GM08714 (cell line): Measurements from ENCODE around the gene DUS1L.

ENCODE experiments used
- H3K4me3 ChIP-seq: fragments of 200-500 bp; sonication (Bioruptor generic); 2 replicates; pipeline ENCODE4 v1.5.1; 2014; ENCODE audit warnings: mild to moderate bottlenecking, low read length, inconsistent platforms
- ZNF274 ChIP-seq: IDR thresholded peaks from 2 replicates; pipeline ENCODE4 v1.6.1; 2012; ENCODE audit warnings: mild to moderate bottlenecking, low read depth, low read length

DUS1L gene

GRCh38 chr17:82016061-82016874 lies 49.3 kb downstream of the DUS1L start:
- no peak overlapping the region for H3K4me3 ChIP-seq
- TF ChIP-seq ZNF274: no peak

- no peak overlapping the region for H3K4me3 ChIP-seq
- TF ChIP-seq ZNF274: no peak
These were observed 50.2 kb downstream of the DUS1L start for GRCh38 chr17:82015311-82015971.

GRCh38 chr17:82014971-82015310 lies 50.7 kb downstream of the DUS1L start:
- H3K4me3 ChIP-seq: no peak overlapping the region
- TF ChIP-seq ZNF274: no peak

- TF ChIP-seq ZNF274: no peak
- no peak overlapping the region for H3K4me3 ChIP-seq
These were observed 51.2 kb downstream of the DUS1L start for GRCh38 chr17:82014432-82014831.

GRCh38 chr17:82013772-82014321 lies 51.8 kb downstream of the DUS1L start:
- TF ChIP-seq ZNF274: no peak
- no peak overlapping the region for H3K4me3 ChIP-seq

- H3K4me3 ChIP-seq: no peak overlapping the region
- no peak for TF ChIP-seq ZNF274
These were observed 52.3 kb downstream of the DUS1L start for GRCh38 chr17:82013341-82013740.

GRCh38 chr17:82012640-82013295 lies 52.8 kb downstream of the DUS1L start:
- no peak for TF ChIP-seq ZNF274
- H3K4me3 ChIP-seq: no peak overlapping the region

GRCh38 chr17:82012261-82012639 lies 53.4 kb downstream of the DUS1L start:
- no peak for TF ChIP-seq ZNF274
- no peak overlapping the region for H3K4me3 ChIP-seq

GRCh38 chr17:82011617-82012187 lies 53.9 kb downstream of the DUS1L start:
- TF ChIP-seq ZNF274: no peak
- no peak overlapping the region for H3K4me3 ChIP-seq

GRCh38 chr17:82010575-82011525 lies 54.8 kb downstream of the DUS1L start:
- no peak for TF ChIP-seq ZNF274

GRCh38 chr17:82009413-82009812 lies 56.2 kb downstream of the DUS1L start:
- no peak overlapping the region for H3K4me3 ChIP-seq
- no peak for TF ChIP-seq ZNF274

More at GRCh38 chr17:82010575-82011525, 54.8 kb downstream of the DUS1L start:
- no peak overlapping the region for H3K4me3 ChIP-seq

- no peak for TF ChIP-seq ZNF274
These were observed 56.6 kb downstream of the DUS1L start for GRCh38 chr17:82008941-82009405.

GRCh38 chr17:82008258-82008940 lies 57.2 kb downstream of the DUS1L start:
- TF ChIP-seq ZNF274: no peak
- H3K4me3 ChIP-seq: no peak overlapping the region

More at GRCh38 chr17:82008941-82009405, 56.6 kb downstream of the DUS1L start:
- no peak overlapping the region for H3K4me3 ChIP-seq
